GM12873 (cell line): Measurements from ENCODE around the gene CD300LB.

ENCODE experiments used
- CTCF ChIP-seq: IDR thresholded peaks from 2 replicates; pipeline ENCODE4 v1.5.1; 2012; ENCODE audit warnings: low read depth, mild to moderate bottlenecking, moderate library complexity, low read length, control low read depth; ENCODE audit not compliant: insufficient read depth; ENCODE audit errors: missing control alignments

Gene CD300LB

GRCh38 chr17:74542727-74543383 lies 11.6 kb upstream of the CD300LB start:
- no peak for TF ChIP-seq CTCF

DNA sequence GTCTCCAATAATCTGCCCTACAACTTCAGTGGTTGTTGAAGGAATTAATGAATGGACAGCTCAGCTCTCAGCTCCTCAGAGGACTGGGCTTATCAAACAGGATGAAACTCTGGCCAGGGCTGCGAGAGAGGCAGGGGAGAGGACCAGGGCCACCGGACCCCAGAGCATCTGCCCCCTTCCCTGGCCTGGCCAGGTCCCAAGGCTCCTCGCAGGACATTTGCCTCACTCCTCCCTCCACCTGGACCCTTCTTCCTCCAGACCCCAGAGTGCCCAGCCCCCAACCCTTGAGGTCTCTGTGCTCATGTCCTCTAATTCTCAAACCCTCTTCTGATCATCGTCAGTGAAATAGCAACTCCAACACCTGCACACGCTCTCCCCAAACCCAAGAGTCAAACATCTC lies 10.9 kb upstream of the CD300LB start:
- no peak for TF ChIP-seq CTCF

DNA sequence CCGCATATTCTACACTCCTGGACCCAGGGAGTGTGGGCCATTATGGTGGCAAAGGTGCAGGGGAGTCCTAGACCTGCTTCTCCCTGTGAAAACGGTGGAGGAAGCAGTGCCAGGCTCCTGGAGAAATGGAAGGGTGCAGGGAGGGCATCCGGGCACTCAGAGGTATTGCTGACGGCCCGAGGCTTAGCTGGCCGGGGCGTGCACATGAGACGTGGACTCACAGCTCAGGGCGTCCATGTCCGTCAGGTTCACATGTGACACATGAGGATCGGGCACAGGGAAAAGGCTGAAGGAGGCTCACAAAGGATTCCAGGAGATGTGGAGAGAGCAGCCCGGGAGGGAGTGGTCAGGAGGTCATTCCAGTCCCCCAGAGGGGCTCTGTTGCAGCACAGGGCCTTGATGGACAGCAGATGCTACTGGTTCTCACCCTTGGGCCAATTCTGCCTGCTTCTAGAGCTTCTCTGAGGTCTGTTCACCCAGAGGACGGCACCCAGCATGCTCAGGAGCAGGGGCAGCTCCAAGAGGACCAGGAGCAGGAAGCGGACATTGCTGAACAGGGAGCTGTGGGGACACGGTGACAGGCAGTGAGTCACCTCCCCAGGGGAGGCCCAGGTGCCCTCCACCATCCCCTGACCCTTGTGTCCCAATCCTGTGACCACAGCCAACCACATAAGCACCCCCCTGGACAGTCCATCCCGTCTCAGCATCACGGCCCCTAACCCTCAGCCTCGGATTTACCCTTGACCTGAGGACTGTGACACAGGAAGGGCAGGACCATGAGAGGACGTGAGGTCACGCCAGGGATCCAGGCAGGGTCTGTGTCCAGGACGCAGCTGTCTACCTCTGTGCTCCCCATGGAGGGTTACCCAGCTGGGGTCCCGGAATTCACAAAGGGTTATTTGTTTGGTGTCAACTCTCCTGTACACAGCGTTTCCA lies 10.2 kb upstream of the CD300LB start:
- TF ChIP-seq CTCF = no peak

GRCh38 chr17:74539281-74539820 lies 8.1 kb upstream of the CD300LB start:
- no peak for TF ChIP-seq CTCF

- no peak for TF ChIP-seq CTCF
These were observed 5.6 kb upstream of the CD300LB start for GRCh38 chr17:74536890-74537289.

GRCh38 chr17:74532115-74532514 lies 840 bp upstream of the CD300LB start:
- TF ChIP-seq CTCF = no peak

DNA sequence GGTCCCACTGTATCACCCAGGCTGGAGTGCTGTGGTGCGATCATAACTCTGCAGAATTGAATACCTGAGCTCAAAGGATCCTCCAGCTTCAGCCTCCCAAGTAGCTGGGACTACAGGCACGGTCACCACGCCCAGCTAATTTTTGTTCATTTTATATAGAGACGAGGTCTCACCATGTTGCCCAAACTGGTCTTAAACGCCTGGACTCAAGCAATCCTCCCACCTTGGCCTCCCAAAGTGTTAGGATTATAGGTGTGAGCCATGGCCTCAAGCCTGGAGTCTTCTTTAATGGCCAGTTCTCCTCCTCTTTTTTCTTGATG lies 484 bp downstream of the CD300LB start:
- TF ChIP-seq CTCF = no peak
